Liver (tissue), 9 donors: ENCODE data around the gene CDC37. TPM values are rescaled to one million over a fixed set of nuclear protein-coding genes. Genes with fewer than 3 reads are reported as not detected.
"Not testable (repeated sequence)": the region's sequence is repeated elsewhere in the genome, so short reads cannot be mapped to it uniquely, and the experiment has no call there.

Experiments used
- DNase-seq: peaks from one replicate; pipeline ENCODE4 v3.0.0-alpha.2; 2017; ENCODE audit warnings: low spot score
- H3K27ac ChIP-seq, 2 donors: one replicate each; pipeline ENCODE4 v1.7.0; 2013; ENCODE audit warnings: inconsistent platforms in 2 of 2, low read length in 2 of 2, control low read depth in 1 of 2, low read depth in 1 of 2, mild to moderate bottlenecking in 1 of 2
- H3K27me3 ChIP-seq, 4 donors: one replicate each; pipeline versions ENCODE4 v1.6.1 to v1.7.0; 2013; ENCODE audit warnings: low read length in 3 of 4, inconsistent platforms in 1 of 4, mild to moderate bottlenecking in 1 of 4, moderate library complexity in 1 of 4; ENCODE audit not compliant: control insufficient read depth in 4 of 4, insufficient read depth in 4 of 4
- H3K36me3 ChIP-seq, 4 donors: one replicate each; pipeline versions ENCODE4 v1.6.1 to v1.7.0; 2013; ENCODE audit warnings: low read length in 3 of 4, mild to moderate bottlenecking in 3 of 4, low read depth in 1 of 4, moderate library complexity in 1 of 4; ENCODE audit not compliant: control insufficient read depth in 4 of 4, insufficient read depth in 3 of 4
- H3K4me1 ChIP-seq, 4 donors: one replicate each; pipeline versions ENCODE4 v1.6.1 to v1.7.0; 2013; ENCODE audit warnings: low read length in 3 of 4, mild to moderate bottlenecking in 3 of 4, moderate library complexity in 1 of 4; ENCODE audit not compliant: control insufficient read depth in 4 of 4, insufficient read depth in 4 of 4
- H3K4me3 ChIP-seq, 3 donors: one replicate each; pipeline versions ENCODE4 v1.6.1 to v1.7.0; 2013; ENCODE audit warnings: low read length in 3 of 3, control low read depth in 1 of 3, low read depth in 1 of 3, mild to moderate bottlenecking in 1 of 3
- H3K9ac ChIP-seq, 2 donors: one replicate each; pipeline ENCODE4 v1.7.0; 2013; ENCODE audit warnings: low read length in 2 of 2, mild to moderate bottlenecking in 2 of 2, moderate library complexity in 2 of 2, control low read depth in 1 of 2, low read depth in 1 of 2
- H3K9me3 ChIP-seq, 4 donors: one replicate each; pipeline versions ENCODE4 v1.6.1 to v1.7.0; 2013; ENCODE audit warnings: low read length in 3 of 4; ENCODE audit not compliant: control insufficient read depth in 4 of 4
- CTCF ChIP-seq: fragments of 150-350 bp; IDR thresholded peaks from 2 replicates; pipeline ENCODE4 v1.5.1; 2017; ENCODE audit warnings: improper control_type of control experiment, low read depth, low read length; ENCODE audit not compliant: missing input control
- FOXA1 ChIP-seq: IDR thresholded peaks from 2 replicates; pipeline ENCODE4 v1.6.1; 2016; ENCODE audit warnings: antibody characterized with exemption
- FOXA2 ChIP-seq: IDR thresholded peaks from 2 replicates; pipeline ENCODE4 v1.6.1; 2016; ENCODE audit warnings: antibody characterized with exemption
- JUND ChIP-seq, 2 donors: IDR thresholded peaks; 2 replicates each; pipeline ENCODE4 v1.6.1; 2016; ENCODE audit warnings: antibody characterized with exemption in 2 of 2
- RAD21 ChIP-seq, 2 donors: IDR thresholded peaks; 2 replicates each; pipeline ENCODE4 v1.6.1; 2016; ENCODE audit warnings: antibody characterized with exemption in 2 of 2, mild to moderate bottlenecking in 2 of 2
- RXRA ChIP-seq, 2 donors: IDR thresholded peaks; 2 replicates each; pipeline ENCODE4 v1.6.1; 2017 to 2018; ENCODE audit warnings: antibody characterized with exemption in 2 of 2, mild to moderate bottlenecking in 1 of 2
- TAF1 ChIP-seq: conservative IDR thresholded peaks from 2 replicates; pipeline ENCODE4 v1.6.1; 2016; ENCODE audit warnings: antibody characterized with exemption, mild to moderate bottlenecking
- WGBS: extraction: QIAGEN DNeasy Blood & Tissue Kit; methylation state at CpG from one replicate; pipeline ENCODE4 v1.1.7; 2013; 5-methylcytosine and 5-hydroxymethylcytosine counted together
- polyA plus RNA-seq, 2 donors: library from polyadenylated mRNA; stranded (reverse) in 1 of 2; unstranded in 1 of 2; fragments of 200-250 nt in 1 of 2; fragments of >200 nt in 1 of 2; fragmentation: Nextera tagmentation in 1 of 2; extraction: Ambion mirVana in 1 of 2; gene quantifications; one replicate each; pipeline versions ENCODE4 v1.2.1 to v1.2.3, GENCODE V29; 2013 to 2015
- total RNA-seq, 2 donors: library from RNA; depleted of rRNA; stranded (reverse); fragments of >200 nt; gene quantifications; one replicate each; pipeline ENCODE4 v1.2.3, GENCODE V29; 2014
- TF ChIP-seq, protein P1 (sequence below): IDR thresholded peaks from 2 replicates; pipeline ENCODE4 v1.6.1; 2016; ENCODE audit warnings: antibody characterized with exemption, mild to moderate bottlenecking
- TF ChIP-seq, protein P2 (sequence below): IDR thresholded peaks from 2 replicates; pipeline ENCODE4 v1.6.1; 2016; ENCODE audit warnings: antibody characterized with exemption
- donor health status: healthy.
- donor health status: healthy.
- donor health status: healthy.
- donor health status: healthy.
- donor health status: healthy.

The CDC37 gene
- total and polyA plus RNA-seq, 4 donors, result 46.0 to 69.9 (median 56.8) TPM

DNA sequence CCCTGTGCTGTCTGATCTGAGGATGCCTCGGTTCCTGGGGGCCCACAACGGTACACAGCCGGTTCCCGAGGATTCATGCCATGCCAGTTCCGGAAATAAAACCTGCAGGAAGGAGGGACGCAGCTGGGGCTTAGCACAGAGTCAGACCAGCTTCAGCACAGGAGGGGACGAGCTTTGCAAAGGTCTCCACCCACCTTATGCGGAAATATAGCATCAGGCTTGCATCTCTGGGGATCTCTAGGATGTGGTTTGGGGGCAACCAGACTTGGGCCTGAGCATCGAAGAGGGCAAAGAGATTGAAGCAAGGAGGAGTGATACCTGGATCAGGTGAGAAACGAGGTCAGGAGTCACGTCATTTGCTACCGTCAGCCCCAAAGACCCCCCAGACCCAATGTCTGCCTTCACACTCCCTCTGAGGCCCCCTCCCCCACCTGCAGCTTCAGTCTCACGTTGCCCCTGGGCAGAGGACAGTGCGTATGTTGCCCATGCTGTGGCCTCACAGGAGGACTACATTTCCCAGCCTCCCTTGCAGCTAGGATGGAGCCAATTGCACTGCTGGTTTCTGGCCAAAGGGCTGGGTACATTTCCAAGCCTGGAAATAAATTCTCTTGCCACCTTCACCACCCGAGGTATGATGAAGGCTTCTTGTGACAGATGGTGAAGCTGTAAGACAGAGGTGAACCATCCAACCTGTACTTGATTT, 35.1 kb downstream of the CDC37 start (continued):
- TF ChIP-seq, protein P1, sequence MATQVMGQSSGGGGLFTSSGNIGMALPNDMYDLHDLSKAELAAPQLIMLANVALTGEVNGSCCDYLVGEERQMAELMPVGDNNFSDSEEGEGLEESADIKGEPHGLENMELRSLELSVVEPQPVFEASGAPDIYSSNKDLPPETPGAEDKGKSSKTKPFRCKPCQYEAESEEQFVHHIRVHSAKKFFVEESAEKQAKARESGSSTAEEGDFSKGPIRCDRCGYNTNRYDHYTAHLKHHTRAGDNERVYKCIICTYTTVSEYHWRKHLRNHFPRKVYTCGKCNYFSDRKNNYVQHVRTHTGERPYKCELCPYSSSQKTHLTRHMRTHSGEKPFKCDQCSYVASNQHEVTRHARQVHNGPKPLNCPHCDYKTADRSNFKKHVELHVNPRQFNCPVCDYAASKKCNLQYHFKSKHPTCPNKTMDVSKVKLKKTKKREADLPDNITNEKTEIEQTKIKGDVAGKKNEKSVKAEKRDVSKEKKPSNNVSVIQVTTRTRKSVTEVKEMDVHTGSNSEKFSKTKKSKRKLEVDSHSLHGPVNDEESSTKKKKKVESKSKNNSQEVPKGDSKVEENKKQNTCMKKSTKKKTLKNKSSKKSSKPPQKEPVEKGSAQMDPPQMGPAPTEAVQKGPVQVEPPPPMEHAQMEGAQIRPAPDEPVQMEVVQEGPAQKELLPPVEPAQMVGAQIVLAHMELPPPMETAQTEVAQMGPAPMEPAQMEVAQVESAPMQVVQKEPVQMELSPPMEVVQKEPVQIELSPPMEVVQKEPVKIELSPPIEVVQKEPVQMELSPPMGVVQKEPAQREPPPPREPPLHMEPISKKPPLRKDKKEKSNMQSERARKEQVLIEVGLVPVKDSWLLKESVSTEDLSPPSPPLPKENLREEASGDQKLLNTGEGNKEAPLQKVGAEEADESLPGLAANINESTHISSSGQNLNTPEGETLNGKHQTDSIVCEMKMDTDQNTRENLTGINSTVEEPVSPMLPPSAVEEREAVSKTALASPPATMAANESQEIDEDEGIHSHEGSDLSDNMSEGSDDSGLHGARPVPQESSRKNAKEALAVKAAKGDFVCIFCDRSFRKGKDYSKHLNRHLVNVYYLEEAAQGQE, result no peak
- TF ChIP-seq FOXA1 (no peak), CTCF (no peak), RXRA (IDR thresholded peaks at IDR 0.05) (no peak), JUND (IDR thresholded peaks at IDR 0.05) (no peak), RAD21 (IDR thresholded peaks at IDR 0.05) (no peak)
- TF ChIP-seq, protein P2, sequence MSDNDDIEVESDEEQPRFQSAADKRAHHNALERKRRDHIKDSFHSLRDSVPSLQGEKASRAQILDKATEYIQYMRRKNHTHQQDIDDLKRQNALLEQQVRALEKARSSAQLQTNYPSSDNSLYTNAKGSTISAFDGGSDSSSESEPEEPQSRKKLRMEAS, result no peak

DNA sequence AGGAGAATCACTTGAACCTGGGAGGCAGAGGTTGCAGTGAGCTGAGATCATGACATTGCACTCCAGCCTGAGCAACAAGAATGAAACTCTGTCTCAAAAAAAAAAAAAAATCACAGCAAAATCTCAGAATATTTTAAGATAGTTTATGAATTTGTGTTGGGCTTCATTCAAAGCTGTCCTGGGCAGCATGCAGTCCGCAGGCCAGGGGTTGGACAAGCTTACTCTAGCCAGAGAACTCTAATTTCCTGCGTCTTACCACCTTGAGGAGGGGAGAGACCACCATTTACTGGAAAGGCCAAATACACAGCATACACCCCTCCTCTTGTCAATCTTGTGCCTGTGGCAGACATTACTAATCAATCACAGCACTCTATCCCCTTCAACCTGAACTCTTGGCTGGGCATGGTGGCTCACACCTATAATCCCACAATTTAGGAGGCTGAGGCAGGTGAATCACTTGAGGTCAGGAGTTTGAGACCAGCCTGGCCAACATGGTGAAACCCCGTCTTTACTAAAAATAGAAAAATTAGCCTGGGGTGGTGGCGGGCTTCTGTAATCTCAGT, 36.3 kb downstream of the CDC37 start:
- not testable (repeated sequence) for H3K9ac ChIP-seq, H3K4me1 ChIP-seq, H3K4me3 ChIP-seq, DNase-seq, H3K27ac ChIP-seq, H3K27me3 ChIP-seq, H3K9me3 ChIP-seq
- 97% methylated on average over 4 of the region's 4 CpGs for WGBS
- H3K36me3 ChIP-seq, result peaks cover 14 to 55% (median 30%) of the 10 kb centered on the region in 4 donors

DNA sequence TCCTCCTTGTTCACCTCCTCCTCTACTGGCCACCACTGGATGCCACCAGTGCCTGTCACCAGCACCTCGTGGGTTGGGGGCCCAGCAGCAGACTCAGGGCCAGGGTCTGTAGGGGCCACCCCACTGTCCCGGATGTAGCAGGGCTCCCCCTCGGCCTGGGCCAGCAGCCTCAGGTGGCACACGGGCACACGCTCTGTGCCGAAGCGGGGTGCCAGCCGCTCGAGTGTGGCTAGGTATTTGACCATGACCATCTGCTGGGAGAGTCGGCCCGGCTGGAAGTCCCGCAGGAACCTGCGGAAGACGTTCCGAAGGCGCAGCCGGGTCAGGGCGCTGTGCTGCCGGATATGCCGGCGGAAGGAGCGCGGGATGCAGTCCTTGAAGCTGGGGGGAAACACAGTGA, 37.8 kb downstream of the CDC37 start:
- Histone ChIP-seq H3K4me3 (no peak overlapping the region), H3K27ac (no peak overlapping the region), H3K4me1 (peaks cover 0 to 5% (median 3%) of the 10 kb centered on the region in 4 donors), H3K9me3 (no peaks in the 10 kb centered on the region), H3K36me3 (peaks cover 9 to 66% (median 30%) of the 10 kb centered on the region in 4 donors), H3K27me3 (no peaks in the 10 kb centered on the region), H3K9ac (no peak overlapping the region)
- 98% methylated on average over 23 of the region's 23 CpGs for WGBS
- TF ChIP-seq, protein P2, result no peak
- TF ChIP-seq FOXA2 (no peak), TAF1 (no peak), CTCF (no peak), RAD21 (IDR thresholded peaks at IDR 0.05) (no peak)
- DNase-seq, result no peak
